Cardiac muscle cell (in vitro differentiated cells and primary cell): Measurements from ENCODE around the gene MMP12. TPM values are rescaled to one million over a fixed set of nuclear protein-coding genes. Genes with fewer than 3 reads are reported as not detected.
"Not testable (repeated sequence)": the region's sequence is repeated elsewhere in the genome, so short reads cannot be mapped to it uniquely, and the experiment has no call there.

Source experiments
- DNase-seq, 2 donors: peaks; one replicate each; pipeline versions ENCODE4 v3.0.0 to v3.0.0-alpha.2; 2010 to 2017; ENCODE audit warnings: low read depth in 1 of 2, low spot score in 1 of 2
- H3K27ac ChIP-seq: fragments of 200-600 bp; sonication (generic); 2 replicates; pipeline ENCODE4 v1.5.1; 2016
- H3K27me3 ChIP-seq: fragments of 200-600 bp; sonication (generic); 2 replicates; pipeline ENCODE4 v1.6.0; 2016; ENCODE audit warnings: control low read depth
- H3K36me3 ChIP-seq: fragments of 200-600 bp; sonication (generic); 2 replicates; pipeline ENCODE4 v1.5.1; 2016; ENCODE audit warnings: control low read depth
- H3K4me1 ChIP-seq: fragments of 200-600 bp; sonication (generic); 2 replicates; pipeline ENCODE4 v1.8.1; 2017; ENCODE audit warnings: low read depth, mild to moderate bottlenecking, mixed run types
- H3K4me3 ChIP-seq: fragments of 200-600 bp; sonication (generic); 2 replicates; pipeline ENCODE4 v1.5.1; 2016; ENCODE audit warnings: mild to moderate bottlenecking
- H3K9me3 ChIP-seq: fragments of 200-600 bp; sonication (generic); 2 replicates; pipeline ENCODE4 v1.5.1; 2017; ENCODE audit warnings: low read depth, mild to moderate bottlenecking, control low read depth
- CTCF ChIP-seq: IDR thresholded peaks from 2 replicates; pipeline ENCODE4 v1.5.1; 2012; ENCODE audit warnings: low read depth, mild to moderate bottlenecking, low read length
- polyA plus RNA-seq: library from polyadenylated mRNA; unstranded; fragments of >200 nt; fragmentation: Nextera tagmentation; extraction: Ambion mirVana; gene quantifications from 2 replicates; pipeline ENCODE4 v1.2.1, GENCODE V29; 2016
- total RNA-seq: library from RNA; depleted of rRNA; stranded (reverse); fragments of >200 nt; gene quantifications from 2 replicates; pipeline ENCODE4 v1.2.3, GENCODE V29; 2016

The MMP12 gene
- total and polyA plus RNA-seq, 2 experiments from 2014 or later, result not detected

GRCh38 chr11:102886999-102887398 is 12.2 kb upstream of the MMP12 start:
- no peak for DNase-seq

GRCh38 chr11:102883141-102883540 is 8.4 kb upstream of the MMP12 start:
- H3K4me1 ChIP-seq, result no peaks in the 10 kb centered on the region
- no peaks in the 10 kb centered on the region for H3K27me3 ChIP-seq
- H3K27ac ChIP-seq, result no peak overlapping the region
- TF ChIP-seq CTCF, result no peak
- no peak for DNase-seq
- no peaks in the 10 kb centered on the region for H3K36me3 ChIP-seq
- no peak overlapping the region for H3K4me3 ChIP-seq
- H3K9me3 ChIP-seq, result no peaks in the 10 kb centered on the region

More at GRCh38 chr11:102886999-102887398, 12.2 kb upstream of the MMP12 start:
- Histone ChIP-seq H3K27ac (no peak overlapping the region), H3K9me3 (no peaks in the 10 kb centered on the region), H3K4me1 (no peaks in the 10 kb centered on the region), H3K36me3 (no peaks in the 10 kb centered on the region), H3K4me3 (no peak overlapping the region), H3K27me3 (no peaks in the 10 kb centered on the region)
- no peak for TF ChIP-seq CTCF

GRCh38 chr11:102882389-102883024 is 7.7 kb upstream of the MMP12 start:
- no peak for TF ChIP-seq CTCF
- no peaks in the 10 kb centered on the region for H3K27me3 ChIP-seq
- H3K27ac ChIP-seq, result no peak overlapping the region
- no peaks in the 10 kb centered on the region for H3K36me3 ChIP-seq
- DNase-seq, result no peak
- H3K9me3 ChIP-seq, result no peaks in the 10 kb centered on the region
- no peak overlapping the region for H3K4me3 ChIP-seq
- H3K4me1 ChIP-seq, result no peaks in the 10 kb centered on the region

- TF ChIP-seq CTCF, result no peak
- H3K27ac ChIP-seq, result no peak overlapping the region
- H3K36me3 ChIP-seq, result no peaks in the 10 kb centered on the region
- no peaks in the 10 kb centered on the region for H3K27me3 ChIP-seq
- H3K4me1 ChIP-seq, result no peaks in the 10 kb centered on the region
- DNase-seq, result no peak
- no peaks in the 10 kb centered on the region for H3K9me3 ChIP-seq
- H3K4me3 ChIP-seq, result no peak overlapping the region
Measured at GRCh38 chr11:102879801-102880200, 5.0 kb upstream of the MMP12 start.

DNA sequence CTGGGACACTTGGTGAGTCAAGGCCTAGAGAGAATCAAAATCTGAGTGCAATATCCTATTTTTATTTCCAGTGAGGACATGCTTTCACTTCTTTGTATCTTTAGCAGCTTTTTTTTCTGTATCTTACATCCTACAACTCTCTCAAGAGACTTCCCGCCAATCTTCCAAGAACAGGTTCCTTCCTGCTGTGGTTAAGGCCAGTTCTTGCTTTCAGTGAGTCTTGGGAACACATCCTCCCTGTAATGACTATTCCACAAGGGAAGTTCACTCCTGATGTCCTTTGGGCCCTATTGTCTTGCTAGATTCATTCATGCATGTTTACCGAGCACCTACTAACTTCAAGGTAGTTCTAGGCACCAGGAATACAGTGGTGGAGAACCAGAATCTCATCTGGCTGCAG is 3.8 kb upstream of the MMP12 start:
- DNase-seq, result no peak
- Histone ChIP-seq H3K36me3 (no peaks in the 10 kb centered on the region), H3K4me1 (no peaks in the 10 kb centered on the region), H3K9me3 (no peaks in the 10 kb centered on the region), H3K27me3 (no peaks in the 10 kb centered on the region), H3K27ac (no peak overlapping the region), H3K4me3 (no peak overlapping the region)
- no peak for TF ChIP-seq CTCF

DNA sequence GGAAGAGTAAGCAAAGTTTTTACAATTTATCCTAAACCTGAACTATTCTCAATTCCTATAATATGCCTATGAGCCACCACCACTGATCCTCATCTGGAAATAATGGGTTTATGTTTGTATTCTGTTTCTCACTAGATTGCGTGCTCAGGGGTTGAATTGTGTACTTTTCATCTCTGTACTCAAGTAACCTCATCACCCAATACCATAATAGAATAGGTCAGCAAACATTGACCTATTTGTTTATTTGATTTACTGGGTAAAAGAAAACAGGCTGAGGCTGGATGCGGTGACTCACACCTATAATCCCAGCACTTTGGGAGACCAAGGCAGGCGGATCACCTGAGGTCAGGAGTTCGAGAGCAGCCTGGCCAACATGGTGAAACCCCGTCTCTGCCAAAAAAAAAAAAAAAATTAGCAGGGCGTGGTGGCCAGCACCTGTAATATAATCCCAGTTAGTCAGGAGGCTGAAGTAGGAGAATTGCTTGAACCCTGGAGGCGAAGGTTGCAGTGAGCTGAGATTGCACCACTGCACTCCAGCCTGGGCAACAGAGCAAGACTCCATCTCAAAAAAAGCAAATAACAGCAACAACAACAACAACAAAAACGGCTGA is 5.3 kb downstream of the MMP12 start:
- DNase-seq, H3K36me3 ChIP-seq, H3K4me3 ChIP-seq, H3K4me1 ChIP-seq, H3K27me3 ChIP-seq, H3K27ac ChIP-seq, H3K9me3 ChIP-seq: not testable (repeated sequence)
